ENCODE results near the gene PC.

DNA sequence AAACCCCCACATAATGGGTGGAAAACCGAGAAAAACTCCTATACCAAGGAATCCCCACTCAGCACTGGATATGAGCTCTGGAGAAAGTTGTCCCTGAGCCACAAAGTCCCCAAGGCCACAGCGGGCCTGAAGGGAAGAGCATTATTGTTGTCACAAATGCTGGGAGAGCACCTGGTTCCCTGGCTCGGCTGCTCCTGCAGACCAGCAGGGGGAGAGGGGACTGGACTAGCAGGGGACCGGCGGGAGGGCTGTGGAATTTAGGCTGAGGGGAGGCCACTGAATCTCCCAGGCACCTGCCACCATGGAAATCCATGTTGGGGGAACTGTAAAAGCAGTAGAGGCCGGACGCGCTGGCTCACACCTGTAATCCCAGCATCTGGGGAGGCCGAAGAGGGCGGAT lies 7.0 kb downstream of the PC start:
- TF ChIP-seq, protein P1, sequence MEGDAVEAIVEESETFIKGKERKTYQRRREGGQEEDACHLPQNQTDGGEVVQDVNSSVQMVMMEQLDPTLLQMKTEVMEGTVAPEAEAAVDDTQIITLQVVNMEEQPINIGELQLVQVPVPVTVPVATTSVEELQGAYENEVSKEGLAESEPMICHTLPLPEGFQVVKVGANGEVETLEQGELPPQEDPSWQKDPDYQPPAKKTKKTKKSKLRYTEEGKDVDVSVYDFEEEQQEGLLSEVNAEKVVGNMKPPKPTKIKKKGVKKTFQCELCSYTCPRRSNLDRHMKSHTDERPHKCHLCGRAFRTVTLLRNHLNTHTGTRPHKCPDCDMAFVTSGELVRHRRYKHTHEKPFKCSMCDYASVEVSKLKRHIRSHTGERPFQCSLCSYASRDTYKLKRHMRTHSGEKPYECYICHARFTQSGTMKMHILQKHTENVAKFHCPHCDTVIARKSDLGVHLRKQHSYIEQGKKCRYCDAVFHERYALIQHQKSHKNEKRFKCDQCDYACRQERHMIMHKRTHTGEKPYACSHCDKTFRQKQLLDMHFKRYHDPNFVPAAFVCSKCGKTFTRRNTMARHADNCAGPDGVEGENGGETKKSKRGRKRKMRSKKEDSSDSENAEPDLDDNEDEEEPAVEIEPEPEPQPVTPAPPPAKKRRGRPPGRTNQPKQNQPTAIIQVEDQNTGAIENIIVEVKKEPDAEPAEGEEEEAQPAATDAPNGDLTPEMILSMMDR (conservative IDR thresholded peaks at IDR 0.05; ENCODE audit: low read depth, low read length): peak; percentile 31; the same call in 1 of the 2 replicates
- TF ChIP-seq EZH2 (IDR thresholded peaks at IDR 0.05; ENCODE audit: low read length, unreplicated experiment): no peak

Data from PC-3 (cell line).